Limb (tissue), 2 donors: ENCODE data around the gene SMAD9.

Experiments used
- DNase-seq, 2 donors: peaks; one replicate each; pipeline ENCODE4 v3.0.0-alpha.2; 2016; ENCODE audit errors: extremely low spot score in 2 of 2

Gene SMAD9

DNA sequence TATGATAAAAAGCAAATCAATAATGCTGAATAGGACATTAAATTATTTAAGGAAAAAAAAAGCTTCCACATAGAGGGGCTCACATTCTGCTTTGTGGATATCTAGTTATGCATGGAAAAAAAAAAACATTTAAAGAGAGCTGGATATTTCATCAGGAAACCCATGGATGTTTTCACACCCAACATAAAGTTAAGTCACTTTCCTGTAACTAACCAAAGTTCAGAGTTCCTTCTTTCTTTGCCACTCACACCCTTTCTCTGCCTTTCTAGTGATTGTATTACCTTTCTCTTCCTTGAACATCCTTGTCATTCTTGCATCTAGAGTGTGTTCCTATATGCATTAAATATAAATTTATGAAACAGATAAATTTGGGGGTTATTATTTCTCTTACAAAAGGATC, 53.8 kb downstream of the SMAD9 start:
- no peak for DNase-seq

DNA sequence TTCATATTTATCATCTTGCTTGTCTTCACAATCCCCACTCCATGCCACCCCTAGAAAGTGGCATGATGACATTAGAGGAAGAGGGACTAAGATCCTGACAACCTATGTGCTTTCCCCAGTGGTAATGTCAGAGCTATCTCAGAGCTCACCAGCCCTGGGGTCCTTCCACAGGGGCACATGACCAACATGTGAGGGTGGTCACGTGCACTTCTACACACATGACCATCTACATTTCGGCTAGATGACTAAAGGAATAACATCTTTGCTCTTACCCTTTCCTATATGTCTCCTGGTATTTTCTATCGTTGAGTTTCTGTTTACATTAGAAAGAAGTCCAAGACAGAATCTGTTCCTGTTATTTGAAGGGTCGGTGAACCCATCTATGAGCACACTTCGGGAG, 54.8 kb downstream of the SMAD9 start:
- no peak for DNase-seq

DNA sequence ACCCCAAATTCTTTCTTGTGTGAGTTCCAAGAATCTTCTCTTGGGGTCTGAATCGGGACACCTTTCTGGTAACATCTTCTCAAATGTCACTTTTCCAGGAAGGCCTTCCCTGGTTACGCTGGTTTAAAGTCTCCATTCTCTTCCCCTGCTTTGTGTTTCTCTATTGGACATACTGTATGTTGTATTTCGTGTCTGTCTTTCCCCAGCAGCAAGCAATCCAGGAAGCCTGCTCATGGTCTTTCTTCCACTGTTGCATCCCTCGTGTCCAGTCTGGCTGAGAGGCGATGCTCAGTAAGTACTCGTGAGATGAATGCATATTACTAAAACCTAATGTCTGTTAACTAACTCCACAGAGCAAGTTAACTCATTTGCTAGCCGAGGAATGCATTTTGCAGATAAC, 57.3 kb downstream of the SMAD9 start:
- no peak for DNase-seq

DNA sequence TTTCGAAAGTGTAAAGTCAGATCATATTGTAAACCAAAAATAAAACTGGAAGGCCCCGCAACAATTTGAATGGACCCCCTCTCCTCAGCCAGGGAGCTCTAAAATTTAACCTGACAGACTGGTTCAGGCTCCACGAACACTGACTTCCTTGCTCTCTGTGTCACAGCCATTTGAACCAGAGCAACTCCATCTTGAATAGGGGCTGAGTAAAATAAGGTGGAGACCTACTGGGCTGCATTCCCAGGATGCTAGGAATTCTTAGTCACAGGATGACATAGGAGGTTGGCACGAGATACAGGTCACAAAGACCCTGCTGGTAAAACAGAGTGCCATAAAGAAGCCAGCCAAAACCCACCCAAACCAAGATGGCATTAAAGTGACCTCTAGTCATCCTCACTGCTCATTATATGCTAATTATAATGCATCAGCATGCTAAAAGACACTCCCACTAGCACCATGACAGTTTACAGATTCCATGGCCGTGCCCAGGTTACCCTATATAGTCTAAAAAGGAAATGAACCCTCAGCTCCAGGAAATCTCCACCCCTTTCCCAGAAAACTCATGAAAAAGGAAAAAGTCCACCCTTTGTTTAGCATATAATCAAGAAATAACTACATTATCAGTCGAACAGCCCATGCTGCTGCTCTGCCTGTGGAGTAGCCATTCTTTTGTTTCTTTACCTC, 57.9 kb downstream of the SMAD9 start:
- no peak for DNase-seq

DNA sequence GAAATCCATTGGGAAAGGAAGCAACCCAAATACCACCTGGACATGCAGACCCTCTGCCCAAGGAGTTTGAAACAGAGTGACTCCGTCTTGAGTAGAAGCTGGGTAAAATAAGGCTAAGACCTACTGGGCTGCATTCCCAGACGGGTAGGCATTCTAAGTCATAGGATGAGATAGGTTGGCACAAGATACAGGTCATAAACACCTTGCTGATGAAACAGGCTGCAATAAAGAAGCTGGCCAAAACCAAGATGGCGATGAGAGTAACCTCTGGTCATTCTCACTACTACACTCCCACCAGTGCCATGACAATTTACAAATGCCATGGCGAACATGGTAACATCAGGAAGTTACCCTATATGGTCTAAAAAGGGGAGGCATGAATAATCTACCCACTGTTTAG, 60.8 kb downstream of the SMAD9 start:
- DNase-seq: no peak

DNA sequence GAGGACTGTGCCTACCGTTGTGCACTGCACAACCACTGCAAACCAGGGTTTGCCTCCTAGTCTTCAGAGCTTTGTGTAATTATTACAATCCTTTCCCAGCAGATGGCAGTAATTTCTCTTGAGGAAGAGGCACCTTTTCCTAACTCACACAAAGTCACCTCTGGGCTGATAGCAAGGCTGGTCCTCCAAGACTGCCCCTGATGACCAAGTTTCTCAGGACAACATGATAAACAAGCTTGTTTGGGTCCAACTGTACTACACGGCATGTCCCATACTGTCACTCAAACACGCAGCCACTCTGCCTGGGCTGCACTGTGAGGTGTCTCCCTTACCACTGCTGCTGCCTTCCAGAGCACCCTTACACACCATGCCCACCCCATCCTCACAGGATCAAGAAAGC, 61.7 kb downstream of the SMAD9 start:
- DNase-seq: peak in 1 of 2 donors; percentile 38

DNA sequence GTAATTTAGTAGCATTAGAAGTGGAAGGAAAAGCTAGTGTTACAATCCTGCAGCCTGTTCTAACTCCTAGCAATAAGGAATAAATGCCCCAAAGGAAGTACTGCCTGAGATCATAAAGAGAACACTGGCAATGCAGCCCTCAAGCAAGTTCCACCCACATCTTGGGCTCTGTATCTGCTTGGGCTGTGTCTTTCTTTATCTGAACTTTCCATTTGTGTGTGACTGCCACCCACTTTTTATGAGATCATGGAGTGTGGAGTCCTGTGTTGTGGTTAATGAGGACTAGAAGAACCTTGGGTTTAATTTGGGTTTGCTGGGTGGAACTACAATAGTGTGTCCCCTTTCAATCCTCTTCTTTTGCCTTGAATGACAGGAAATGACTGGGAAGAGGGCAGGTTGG, 62.8 kb downstream of the SMAD9 start:
- no peak for DNase-seq

DNA sequence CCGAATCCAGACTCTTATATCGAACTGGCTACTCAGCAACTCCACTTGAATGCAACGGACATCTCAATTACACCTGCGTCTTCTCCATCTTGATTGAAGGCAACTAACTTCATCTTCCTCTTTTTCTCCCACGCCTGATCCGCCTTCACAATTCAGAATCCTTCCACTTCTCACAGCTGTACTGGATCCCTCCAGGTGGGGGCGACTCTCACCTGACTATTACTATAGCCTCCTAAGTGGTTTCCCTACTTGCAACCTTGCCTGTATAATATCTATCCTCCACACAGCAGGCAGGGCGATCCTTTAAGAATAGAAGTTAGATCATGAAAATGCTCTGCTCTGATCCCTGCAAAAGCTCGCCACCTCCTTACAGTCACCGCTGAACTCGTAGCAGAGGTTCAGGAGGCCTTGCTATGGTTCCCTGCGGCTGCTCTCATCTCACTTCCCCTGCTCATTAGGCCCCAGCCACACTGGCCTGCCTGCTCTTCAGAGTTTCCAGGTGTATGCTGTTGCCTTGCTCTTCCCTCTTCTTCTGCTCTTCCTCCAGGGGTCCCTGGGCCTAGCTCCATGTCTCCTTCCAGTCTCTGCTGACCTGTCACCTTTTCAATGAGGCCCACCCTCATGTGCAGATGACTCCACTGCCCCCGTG, 69.1 kb downstream of the SMAD9 start:
- DNase-seq: no peak

DNA sequence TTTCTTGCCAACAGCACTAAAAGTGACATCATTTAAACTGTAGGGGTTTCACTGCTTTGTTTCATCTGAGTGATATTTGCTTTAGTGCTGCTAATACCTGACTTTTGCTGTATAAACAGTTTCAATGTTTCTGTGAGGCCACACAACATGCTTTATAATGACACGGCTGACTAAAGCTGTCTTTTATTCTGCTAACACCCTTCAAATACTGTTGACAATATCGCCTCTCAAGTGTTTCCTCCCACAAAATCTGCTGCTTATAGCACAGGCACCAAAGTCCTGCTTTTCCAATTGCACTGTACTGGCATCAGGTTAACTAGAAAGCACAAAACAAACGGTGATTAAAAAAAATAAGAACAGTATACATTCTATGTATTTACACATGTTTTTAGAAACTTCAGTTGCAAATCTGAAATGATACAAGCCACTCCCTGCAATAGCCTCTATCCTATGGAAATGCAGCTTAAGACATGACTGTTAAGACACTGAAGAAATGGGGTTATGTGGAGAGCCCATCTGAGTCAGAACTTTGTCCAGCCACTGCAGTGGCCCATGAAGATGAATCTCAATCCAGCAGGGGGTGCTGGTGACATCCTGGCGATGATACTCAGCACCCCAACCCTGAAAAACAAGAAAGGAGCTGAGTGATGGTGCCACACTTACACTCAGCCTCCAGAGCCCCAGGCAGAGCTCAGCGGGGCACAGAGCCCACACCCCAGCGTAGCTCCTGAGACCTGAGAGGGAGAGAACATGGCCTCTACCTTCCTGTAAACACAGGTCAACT, 71.6 kb downstream of the SMAD9 start:
- no peak for DNase-seq

DNA sequence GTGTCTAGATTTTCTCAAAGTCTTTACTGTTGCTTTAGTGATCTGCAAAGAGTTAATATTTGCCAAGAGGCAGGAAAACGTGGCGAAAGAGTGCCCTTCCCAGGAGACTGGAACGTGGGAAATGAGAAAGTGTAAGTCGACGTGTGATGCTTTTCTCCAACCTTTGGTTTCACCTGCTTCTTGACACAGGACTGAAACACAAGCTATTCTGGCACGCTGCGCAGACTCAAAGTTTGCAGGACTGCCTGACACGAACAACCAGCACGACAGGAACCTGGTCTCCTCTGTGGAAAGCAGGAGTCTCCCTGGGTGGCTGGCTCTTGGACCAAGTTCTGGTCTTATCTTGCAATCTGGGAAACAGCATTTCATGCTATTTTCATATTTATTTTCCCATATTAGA, 72.4 kb downstream of the SMAD9 start:
- no peak for DNase-seq

DNA sequence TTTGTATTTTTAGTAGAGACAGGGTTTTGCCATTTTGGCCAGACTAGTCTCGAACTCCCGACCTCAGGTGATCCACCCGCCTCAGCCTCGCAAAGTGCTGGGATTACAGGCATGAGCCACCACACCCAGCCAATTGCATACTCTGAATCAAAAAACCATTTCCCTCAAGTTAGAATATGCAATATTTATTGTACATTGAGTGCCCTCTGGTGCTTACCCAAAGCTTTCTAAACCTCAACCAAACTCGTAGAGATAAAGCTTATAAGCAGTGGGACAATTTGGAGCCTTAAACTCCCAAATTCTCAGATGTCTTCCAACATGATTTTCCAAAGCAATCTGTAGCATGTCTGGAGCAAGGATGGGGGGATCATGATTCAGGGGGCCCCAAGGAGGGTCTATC, 78.6 kb downstream of the SMAD9 start:
- DNase-seq: no peak

DNA sequence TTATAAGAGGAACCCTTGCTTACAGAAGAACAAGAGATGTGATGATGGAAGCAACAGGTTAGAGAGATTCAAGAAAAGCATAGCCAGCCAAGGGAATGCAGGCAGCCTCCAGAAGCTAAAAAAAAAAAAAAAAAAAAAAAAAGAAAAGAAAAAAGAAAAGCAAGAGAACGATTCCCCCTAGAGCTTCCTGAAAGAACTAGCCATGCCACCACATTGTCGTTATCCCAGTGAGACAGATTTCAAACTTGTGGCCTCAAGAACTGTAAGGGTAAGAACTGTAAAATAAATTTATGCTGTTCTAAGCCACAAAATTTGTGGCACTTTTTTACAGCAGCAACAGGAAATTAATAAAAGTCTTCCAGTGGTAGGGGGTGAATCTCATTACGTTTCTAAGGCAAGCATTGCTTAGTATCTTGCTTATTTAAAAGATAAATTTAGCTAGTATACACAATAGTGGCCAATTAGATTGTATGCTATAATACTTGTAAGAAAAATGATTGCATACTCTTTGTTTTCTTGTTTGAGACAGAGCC, 79.3 kb downstream of the SMAD9 start:
- DNase-seq: no peak

DNA sequence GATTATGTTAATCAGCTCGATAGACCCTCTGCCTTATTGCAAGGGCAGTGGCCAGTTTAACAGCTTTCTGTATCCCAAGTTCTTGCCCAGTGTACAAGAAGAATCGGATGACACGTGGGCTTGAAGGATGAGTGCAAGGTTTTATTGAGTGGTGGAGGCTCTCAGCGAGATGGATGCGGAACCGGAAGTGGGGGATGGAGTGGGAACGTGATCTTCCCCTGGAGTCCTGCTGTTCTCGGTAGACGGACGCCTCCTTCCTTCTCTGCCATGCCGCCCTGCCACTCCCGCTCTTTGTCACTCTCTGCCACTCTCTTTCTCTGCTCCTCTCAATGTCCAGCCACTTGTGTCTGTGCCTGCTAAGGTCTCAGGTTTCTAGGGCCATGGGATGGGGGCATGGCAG, 80.1 kb downstream of the SMAD9 start:
- DNase-seq: no peak

DNA sequence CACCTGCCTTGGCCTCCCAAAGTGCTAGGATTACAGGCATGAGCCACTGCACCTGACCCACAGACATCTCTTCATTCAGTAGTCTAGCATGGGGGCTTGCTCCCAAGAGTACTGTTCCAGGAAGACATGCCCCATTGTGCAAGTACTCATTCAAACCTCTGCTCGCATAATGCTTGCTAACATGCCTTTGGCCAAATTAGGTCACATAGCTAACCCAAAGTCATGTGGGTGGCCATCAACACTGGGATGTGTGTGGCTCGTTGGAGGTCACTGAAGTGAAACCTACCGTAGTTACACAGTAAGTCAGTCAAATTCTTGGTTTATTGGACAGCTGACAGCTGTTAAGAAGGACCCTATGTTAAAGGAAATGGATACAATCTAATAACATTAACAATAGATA, 80.8 kb downstream of the SMAD9 start:
- no peak for DNase-seq

DNA sequence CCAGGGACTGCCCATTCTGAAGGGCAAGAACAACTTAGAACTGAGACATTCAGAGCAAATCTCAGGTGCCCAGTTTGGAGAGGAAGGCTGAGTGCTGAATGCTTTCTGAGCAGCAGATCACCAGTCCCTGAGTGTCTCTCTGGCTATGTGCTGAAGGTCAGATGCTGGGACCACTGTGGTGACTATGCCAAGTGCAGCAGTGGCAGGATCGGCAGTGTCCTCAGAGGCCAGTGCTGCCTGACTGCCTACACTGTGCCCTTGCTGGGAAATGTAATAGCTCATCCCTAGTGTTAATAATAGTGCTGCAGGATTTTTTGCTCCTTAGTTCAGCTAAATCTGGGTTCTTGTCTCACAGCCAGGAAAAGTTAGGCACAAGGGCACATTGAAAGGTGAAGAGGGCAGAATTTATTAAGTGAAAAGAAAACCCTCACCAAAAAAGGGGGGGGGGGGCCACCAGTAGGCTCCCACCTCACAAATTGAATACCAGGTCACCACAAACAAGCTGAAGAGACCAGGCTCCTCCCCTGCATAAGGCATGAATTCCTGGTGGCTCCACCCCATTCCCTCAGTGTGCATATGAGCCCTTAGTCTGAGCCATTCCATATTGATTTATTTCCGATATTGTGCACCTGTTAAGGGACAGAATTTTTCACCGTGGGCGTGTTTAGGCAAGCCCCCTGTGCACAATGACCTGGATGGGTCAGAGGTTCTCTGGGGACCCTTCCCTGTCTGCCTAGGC, 82.5 kb downstream of the SMAD9 start:
- no peak for DNase-seq

DNA sequence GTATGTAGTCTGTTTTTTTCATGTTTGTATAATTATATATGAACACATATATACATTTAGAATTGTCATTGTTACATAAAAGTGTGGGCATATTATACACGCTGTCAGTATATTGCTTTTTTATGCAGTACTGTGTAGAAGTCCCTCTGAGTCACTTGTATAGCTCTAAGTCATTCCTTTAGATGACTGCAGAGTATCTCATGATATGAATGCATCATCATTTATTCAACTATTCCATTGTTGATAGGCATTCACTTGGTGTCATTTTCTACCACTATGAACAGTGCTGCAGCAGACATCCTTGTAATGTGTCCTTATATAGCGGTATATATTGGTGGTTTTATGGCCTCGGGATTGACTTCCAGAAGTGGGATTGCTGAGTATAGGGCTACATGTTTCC, 85.7 kb downstream of the SMAD9 start:
- no peak for DNase-seq

DNA sequence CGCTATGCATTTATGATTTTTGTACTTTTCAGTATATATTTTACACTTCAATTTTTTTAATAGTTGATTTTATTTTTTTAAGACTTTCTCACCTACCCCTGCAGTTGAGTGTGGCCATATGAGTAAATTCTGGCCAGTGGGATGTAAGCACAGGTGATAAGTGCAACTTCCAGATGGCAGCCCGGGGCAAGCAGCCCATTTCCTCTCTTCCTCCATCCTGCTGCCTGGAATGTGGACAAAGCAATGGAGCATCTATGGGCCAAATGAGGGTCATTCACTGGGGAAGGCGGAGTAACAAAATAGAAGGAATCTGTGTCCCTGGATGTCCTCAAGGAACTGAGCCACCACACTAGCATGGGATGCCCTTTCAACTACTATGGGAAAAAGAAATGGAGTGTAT, 88.7 kb downstream of the SMAD9 start:
- no peak for DNase-seq

DNA sequence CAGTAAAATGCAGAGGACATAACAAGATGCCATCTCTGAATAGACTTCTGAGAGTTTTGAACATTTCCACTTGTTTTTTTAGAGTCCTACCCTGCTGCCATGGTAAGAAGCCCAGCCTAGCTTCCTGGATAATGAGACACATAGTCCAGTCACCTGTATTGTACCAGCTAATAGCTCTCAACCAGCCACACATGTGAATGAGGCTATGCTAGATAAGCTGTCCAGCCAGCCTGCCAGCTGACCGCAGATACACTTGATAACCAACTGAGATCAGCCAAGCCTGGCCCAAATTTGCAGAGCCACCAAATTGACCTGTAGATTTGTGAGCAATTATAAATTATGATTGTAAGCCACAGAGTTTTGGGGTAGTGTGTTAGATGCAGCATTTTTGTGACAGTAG, 90.3 kb downstream of the SMAD9 start:
- no peak for DNase-seq

DNA sequence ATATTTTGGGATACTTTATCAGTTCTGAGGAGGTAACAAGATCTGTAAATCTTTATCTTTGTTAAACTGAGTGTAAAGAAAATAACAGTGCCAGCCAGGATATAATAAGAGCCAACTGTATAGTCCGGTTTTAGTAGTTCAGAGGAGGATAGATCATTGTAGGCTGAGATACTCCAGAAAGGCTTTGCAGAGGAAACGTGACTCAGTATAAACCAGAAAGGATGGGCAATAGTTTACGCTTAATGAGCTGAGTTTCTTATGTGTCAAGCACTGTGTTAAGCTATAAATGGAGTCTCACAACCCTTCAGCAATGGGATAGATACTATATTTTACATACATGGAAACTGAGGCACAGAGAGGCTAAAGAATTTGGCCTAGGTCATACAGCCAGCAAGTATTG, 97.3 kb downstream of the SMAD9 start:
- no peak for DNase-seq

DNA sequence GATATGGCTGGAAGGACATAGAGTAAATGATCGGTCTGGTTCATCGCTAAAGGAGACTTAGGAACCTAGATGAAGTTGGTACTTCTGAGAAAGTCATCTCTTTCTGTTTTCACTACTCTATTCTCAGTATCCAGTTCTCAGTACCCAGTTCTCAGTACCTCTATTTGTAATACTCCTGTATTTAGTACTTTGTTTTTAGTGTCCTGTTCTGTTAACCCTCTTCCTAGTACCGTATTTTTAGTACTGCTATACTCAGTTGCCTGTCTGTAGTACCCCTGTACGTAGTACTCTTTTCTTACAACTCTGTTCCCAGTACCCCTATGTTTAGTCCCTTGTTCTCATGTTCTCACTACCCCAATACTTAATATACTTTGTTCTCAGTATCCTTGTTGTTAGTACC, 99.8 kb downstream of the SMAD9 start:
- no peak for DNase-seq

DNA sequence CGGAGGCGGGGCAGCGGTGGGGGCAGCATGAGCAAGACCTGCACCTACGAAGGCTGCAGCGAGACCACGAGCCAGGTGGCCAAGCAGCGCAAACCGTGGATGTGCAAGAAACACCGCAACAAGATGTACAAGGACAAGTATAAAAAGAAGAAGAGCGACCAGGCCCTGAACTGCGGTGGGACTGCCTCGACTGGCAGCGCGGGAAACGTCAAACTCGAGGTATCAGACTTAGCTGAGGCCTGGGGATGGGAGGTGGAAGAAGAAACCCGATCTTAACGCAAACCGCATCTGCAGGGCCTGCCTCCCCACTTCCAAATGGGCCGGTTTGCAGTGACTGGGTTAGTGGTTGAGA, 100.3 kb downstream of the SMAD9 start:
- no peak for DNase-seq
